HCT116 (cell line): ENCODE data around the gene PEAK1. TPM values are rescaled to one million over a fixed set of nuclear protein-coding genes. Genes with fewer than 3 reads are reported as not detected.

Source experiments
- ATAC-seq: fragments of 200-7000 bp; cut with Tn5 transposase; 2 replicates; pipeline ENCODE4 v1.9.1; 2020; ENCODE audit warnings: mild to moderate bottlenecking, moderate library complexity
- BruUV-seq: library from RNA; stranded (reverse); fragments of 400-500 nt; replicated peaks from 2 replicates; lab custom pipeline; 2021; lab: Mats Ljungman, UMichigan
- CTCF ChIA-PET: fragments of 300-600 bp; sonication (Branson Sonifier 250); formaldehyde crosslinking; loops from one replicate; lab custom pipeline; 2021; ENCODE audit warnings: antibody characterized with exemption; lab: Charles Lee
- POLR2A ChIA-PET: fragments of 300-600, 350-600 bp; sonication (Branson Sonifier 250); formaldehyde crosslinking; loops from one replicate; lab custom pipeline; 2021; ENCODE audit warnings: antibody characterized with exemption; lab: Charles Lee
- RAD21 ChIA-PET, 2 experiments: fragments of 300-600 bp; sonication (Branson Sonifier 250); formaldehyde crosslinking; loops; one replicate each; lab custom pipeline; 2023; ENCODE audit warnings: low total read pairs in 2 of 2; ENCODE audit not compliant: uncharacterized antibody in 2 of 2, unreplicated experiment in 2 of 2, low non-redundant PET in 1 of 2; lab: Charles Lee
- DNase-seq: peaks from one replicate; pipeline ENCODE4 v3.0.0-alpha.2; 2010; ENCODE audit warnings: low read depth, low spot score
- H2AFZ ChIP-seq: fragments of 200-600 bp; shearing (Covaris generic), sonication (generic); 2 replicates; pipeline ENCODE4 v1.6.1; 2017; ENCODE audit warnings: low read depth, mixed run types, mixed read lengths, antibody characterized with exemption, low read length; ENCODE audit not compliant: poor library complexity, severe bottlenecking
- H3K27ac ChIP-seq: 2 replicates; pipeline ENCODE4 v1.5.1; 2012; ENCODE audit warnings: low read depth, low read length
- H3K27me3 ChIP-seq: fragments of 200-600 bp; sonication (generic); 2 replicates; pipeline ENCODE4 v1.6.1; 2016; ENCODE audit warnings: mixed run types, low read length, mixed read lengths; ENCODE audit not compliant: insufficient read depth
- H3K36me3 ChIP-seq, 2 experiments: fragments of 200-500 bp in 1 of 2; fragments of 200-600 bp in 1 of 2; sonication (Bioruptor generic) in 1 of 2; sonication (generic) in 1 of 2; 2 replicates each; pipeline versions ENCODE4 v1.5.1 to v1.6.1; 2014 to 2016; ENCODE audit warnings: low read length in 2 of 2, inconsistent platforms in 1 of 2, mixed read lengths in 1 of 2, mixed run types in 1 of 2; ENCODE audit not compliant: insufficient read depth in 2 of 2, control insufficient read depth in 1 of 2
- H3K4me1 ChIP-seq, 2 experiments: fragments of 200-600 bp in 1 of 2; sonication (generic) in 1 of 2; 2 replicates each; pipeline versions ENCODE4 v1.5.1 to v1.6.1; 2012 to 2017; ENCODE audit warnings: low read length in 2 of 2, inconsistent platforms in 1 of 2, mild to moderate bottlenecking in 1 of 2, mixed read lengths in 1 of 2, mixed run types in 1 of 2, moderate library complexity in 1 of 2; ENCODE audit not compliant: insufficient read depth in 2 of 2, control insufficient read depth in 1 of 2
- H3K4me2 ChIP-seq: fragments of 200-600 bp; sonication (generic); 2 replicates; pipeline ENCODE4 v1.6.1; 2017; ENCODE audit warnings: mixed run types, low read length, mixed read lengths
- H3K4me3 ChIP-seq, 2 experiments: fragments of 200-600 bp in 1 of 2; sonication (generic) in 1 of 2; replicated peaks in 1 of 2; 2 replicates each; pipeline ENCODE4 v1.5.1; 2011 to 2016; ENCODE audit warnings: low read length in 2 of 2, control low read depth in 1 of 2, low read depth in 1 of 2, mild to moderate bottlenecking in 1 of 2, mixed read lengths in 1 of 2, mixed run types in 1 of 2
- H3K79me2 ChIP-seq: fragments of 200-600 bp; sonication (generic); 2 replicates; pipeline ENCODE4 v1.6.1; 2017; ENCODE audit warnings: mild to moderate bottlenecking, mixed run types, low read length, moderate library complexity, mixed read lengths; ENCODE audit not compliant: insufficient read depth
- H3K9ac ChIP-seq: fragments of 200-600 bp; sonication (generic); 2 replicates; pipeline ENCODE4 v1.6.1; 2016; ENCODE audit warnings: low read length, mixed read lengths
- H3K9me2 ChIP-seq: fragments of 200-600 bp; sonication (generic), shearing (Covaris generic); 2 replicates; pipeline ENCODE4 v1.6.1; 2017; ENCODE audit warnings: mixed run types, mild to moderate bottlenecking, moderate library complexity; ENCODE audit not compliant: insufficient read depth
- H3K9me3 ChIP-seq, 2 experiments: fragments of 200-500 bp in 1 of 2; fragments of 200-600 bp in 1 of 2; sonication (Bioruptor generic) in 1 of 2; sonication (generic) in 1 of 2; 2 replicates each; pipeline ENCODE4 v1.6.1; 2014 to 2017; ENCODE audit warnings: low read length in 2 of 2, mixed read lengths in 2 of 2, inconsistent platforms in 1 of 2, low read depth in 1 of 2, mild to moderate bottlenecking in 1 of 2, mixed run types in 1 of 2, moderate library complexity in 1 of 2; ENCODE audit not compliant: control insufficient read depth in 1 of 2, insufficient read depth in 1 of 2
- H4K20me1 ChIP-seq: fragments of 200-600 bp; sonication (generic), shearing (Covaris generic); 2 replicates; pipeline ENCODE4 v1.6.1; 2017; ENCODE audit warnings: mixed run types, mild to moderate bottlenecking, moderate library complexity; ENCODE audit not compliant: insufficient read depth
- ATF3 ChIP-seq: IDR thresholded peaks from 2 replicates; pipeline ENCODE4 v1.6.1; 2012
- CEBPB ChIP-seq: IDR thresholded peaks from 2 replicates; pipeline ENCODE4 v1.6.1; 2012; ENCODE audit warnings: low read depth
- CTCF ChIP-seq, 3 experiments: fragments of 200-600 bp in 1 of 3; sonication (generic) in 1 of 3; IDR thresholded peaks in 2 of 3; conservative IDR thresholded peaks in 1 of 3; 2 replicates each; pipeline ENCODE4 v1.5.1; 2012 to 2017; ENCODE audit warnings: low read depth in 2 of 3, low read length in 2 of 3, antibody characterized with exemption in 1 of 3, borderline replicate concordance in 1 of 3, control low read depth in 1 of 3, mild to moderate bottlenecking in 1 of 3, mixed read lengths in 1 of 3, mixed run types in 1 of 3, moderate library complexity in 1 of 3; ENCODE audit not compliant: insufficient read depth in 1 of 3
- ELF1 ChIP-seq: IDR thresholded peaks from 2 replicates; pipeline ENCODE4 v1.6.1; 2012; ENCODE audit warnings: low read depth, borderline replicate concordance
- EZH2 ChIP-seq: fragments of 200-600 bp; sonication (generic); IDR thresholded peaks from 2 replicates; pipeline ENCODE4 v1.6.1; 2017; ENCODE audit warnings: antibody characterized with exemption, mixed run types
- POLR2A ChIP-seq: IDR thresholded peaks from 2 replicates; pipeline ENCODE4 v1.7.0; 2011; ENCODE audit warnings: borderline replicate concordance; ENCODE audit not compliant: insufficient read depth, insufficient read length; ENCODE audit errors: extremely low read depth
- POLR2AphosphoS5 ChIP-seq: IDR thresholded peaks from 2 replicates; pipeline ENCODE4 v1.6.1; 2011; ENCODE audit warnings: mild to moderate bottlenecking, low read depth, low read length, moderate library complexity
- RAD21 ChIP-seq: IDR thresholded peaks from 2 replicates; pipeline ENCODE4 v1.6.1; 2012; ENCODE audit warnings: low read depth, mild to moderate bottlenecking
- SRF ChIP-seq: IDR thresholded peaks from 2 replicates; pipeline ENCODE4 v1.6.1; 2012; ENCODE audit warnings: low read depth
- YY1 ChIP-seq: IDR thresholded peaks from 2 replicates; pipeline ENCODE4 v1.6.1; 2011; ENCODE audit warnings: low read length, low read depth, moderate library complexity, mild to moderate bottlenecking; ENCODE audit not compliant: insufficient replicate concordance; ENCODE audit errors: extremely low read depth
- ZNF274 ChIP-seq: fragments of 200-500 bp; sonication (Bioruptor generic); IDR thresholded peaks from 2 replicates; pipeline ENCODE4 v1.6.1; 2014; ENCODE audit warnings: mild to moderate bottlenecking, low read depth, low read length, inconsistent platforms
- intact Hi-C: fragments of 100-400 bp; cut with micrococcal nuclease; formaldehyde crosslinking; loops from 2 replicates; pipeline ENCODE4 v1.10.0; 2022
- total RNA-seq: library from RNA; stranded (reverse); gene quantifications from one replicate; pipeline ENCODE4 v1.2.1, GENCODE V29; 2021; ENCODE audit not compliant: unreplicated experiment

The PEAK1 gene
- total RNA-seq, 1 experiment from 2014 or later = 23.4 TPM

DNA sequence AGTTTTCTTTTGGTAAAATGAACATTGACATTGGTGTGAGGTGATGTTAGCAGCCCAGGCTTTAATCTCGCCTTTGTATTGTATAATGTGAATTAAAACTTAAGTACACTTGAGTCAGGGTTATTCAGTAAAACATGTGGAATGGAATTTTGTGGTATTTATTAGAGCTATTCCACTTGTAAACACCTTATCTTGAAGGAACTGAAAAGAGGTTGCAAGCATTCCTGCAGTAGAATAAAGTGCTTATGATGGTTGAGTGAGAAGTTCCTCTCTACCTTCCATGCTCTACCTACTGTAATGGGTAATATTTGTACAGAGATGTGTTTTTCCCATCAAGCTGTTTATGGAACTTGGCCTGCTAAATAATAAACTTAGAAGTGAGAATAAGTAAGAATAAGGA is 36.8 kb upstream of the PEAK1 start:
- no TSS peak for BruUV-seq
- no peaks in the 10 kb centered on the region for H3K9me2 ChIP-seq
- ChIA-PET RAD21 (no interaction called here), POLR2A (no interaction called here), CTCF (no interaction called here)
- H3K36me3 ChIP-seq = peaks cover 0 to 4% of the 10 kb centered on the region in 2 experiments; a peak in 1 of 4 replicates
- no peaks in the 10 kb centered on the region for H3K27me3 ChIP-seq
- H3K9me3 ChIP-seq = no peaks in the 10 kb centered on the region
- no peaks in the 10 kb centered on the region for H3K79me2 ChIP-seq
- H3K27ac ChIP-seq = no peak overlapping the region
- no peak for ATAC-seq
- TF ChIP-seq ZNF274 = no peak
- no peak for TF ChIP-seq CEBPB
- no peak for TF ChIP-seq POLR2AphosphoS5
- no peak for TF ChIP-seq POLR2A
- TF ChIP-seq SRF = no peak
- TF ChIP-seq CTCF (IDR thresholded peaks at IDR 0.05 in 2 of 3, conservative IDR thresholded peaks at IDR 0.05 in 1 of 3; ENCODE audit: borderline replicate concordance in 1 of 3, insufficient read depth in 1 of 3, low read depth in 2 of 3, low read length in 2 of 3) = no peak
- TF ChIP-seq EZH2 = no peak
- no peak for TF ChIP-seq RAD21
- TF ChIP-seq ATF3 = no peak
- no peak for TF ChIP-seq YY1
- no peak for TF ChIP-seq ELF1
- no peak overlapping the region for H3K9ac ChIP-seq
- DNase-seq = no peak
- H3K4me3 ChIP-seq = no peak overlapping the region
- intact Hi-C loops = no loop called here
- H2AFZ ChIP-seq = no peak overlapping the region
- no peaks in the 10 kb centered on the region for H4K20me1 ChIP-seq
- H3K4me2 ChIP-seq = no peak overlapping the region
- H3K4me1 ChIP-seq = no peaks in the 10 kb centered on the region; a peak in 1 of 4 replicates
